Bronchial epithelial cell (primary cell): ENCODE measurements around the gene NACC2. TPM values are rescaled to one million over a fixed set of nuclear protein-coding genes. Genes with fewer than 3 reads are reported as not detected.

Source experiments
- DNase-seq: peaks from one replicate; pipeline ENCODE4 v3.0.0-alpha.2; 2010; ENCODE audit warnings: low read depth
- FAIRE-seq: peaks from 2 replicates; lab custom pipeline; 2011; peaks lifted over from hg19 to GRCh38; lab: Jason Lieb, UNC
- H3K27me3 ChIP-seq: 2 replicates; pipeline ENCODE4 v1.5.1; 2011; ENCODE audit warnings: low read length; ENCODE audit not compliant: control insufficient read depth, insufficient read depth
- H3K36me3 ChIP-seq: 2 replicates; pipeline ENCODE4 v1.5.1; 2011; ENCODE audit warnings: low read length; ENCODE audit not compliant: control insufficient read depth, insufficient read depth
- H3K4me3 ChIP-seq: 2 replicates; pipeline ENCODE4 v1.5.1; 2011; ENCODE audit warnings: mild to moderate bottlenecking, low read depth, low read length, control low read depth
- CTCF ChIP-seq: IDR thresholded peaks from 2 replicates; pipeline ENCODE4 v1.5.1; 2011; ENCODE audit warnings: mild to moderate bottlenecking, moderate library complexity, low read length, control low read depth, inconsistent platforms; ENCODE audit not compliant: insufficient read depth, severe bottlenecking
- total RNA-seq: library from RNA; depleted of rRNA; stranded (reverse); fragments of >200 nt; gene quantifications from 2 replicates; pipeline ENCODE4 v1.2.1, GENCODE V29; 2014

Gene NACC2
- total RNA-seq, 1 donor from 2014 or later: 7.6 TPM

DNA sequence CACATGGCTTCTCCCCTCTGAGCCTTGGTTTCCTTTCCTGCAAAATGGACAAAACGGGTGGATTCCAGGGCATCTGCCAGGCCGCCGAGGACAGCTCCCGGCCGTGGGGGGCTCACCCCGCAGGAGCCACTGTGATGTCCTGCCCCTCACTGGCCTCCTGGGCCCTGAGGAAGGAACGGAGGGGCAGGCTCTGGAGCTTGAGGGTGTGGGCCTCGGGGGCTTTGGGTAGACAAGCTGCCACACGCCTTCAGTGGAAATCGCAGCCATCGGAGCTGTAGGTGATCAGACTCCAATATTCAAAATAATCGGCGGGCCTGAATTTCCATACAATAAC, 101.7 kb downstream of the NACC2 start:
- DNase-seq: no peak
- Histone ChIP-seq H3K36me3 (no peaks in the 10 kb centered on the region), H3K4me3 (no peak overlapping the region), H3K27me3 (peaks cover 6% of the 10 kb centered on the region)
- no peak for TF ChIP-seq CTCF
- FAIRE-seq: no peak

DNA sequence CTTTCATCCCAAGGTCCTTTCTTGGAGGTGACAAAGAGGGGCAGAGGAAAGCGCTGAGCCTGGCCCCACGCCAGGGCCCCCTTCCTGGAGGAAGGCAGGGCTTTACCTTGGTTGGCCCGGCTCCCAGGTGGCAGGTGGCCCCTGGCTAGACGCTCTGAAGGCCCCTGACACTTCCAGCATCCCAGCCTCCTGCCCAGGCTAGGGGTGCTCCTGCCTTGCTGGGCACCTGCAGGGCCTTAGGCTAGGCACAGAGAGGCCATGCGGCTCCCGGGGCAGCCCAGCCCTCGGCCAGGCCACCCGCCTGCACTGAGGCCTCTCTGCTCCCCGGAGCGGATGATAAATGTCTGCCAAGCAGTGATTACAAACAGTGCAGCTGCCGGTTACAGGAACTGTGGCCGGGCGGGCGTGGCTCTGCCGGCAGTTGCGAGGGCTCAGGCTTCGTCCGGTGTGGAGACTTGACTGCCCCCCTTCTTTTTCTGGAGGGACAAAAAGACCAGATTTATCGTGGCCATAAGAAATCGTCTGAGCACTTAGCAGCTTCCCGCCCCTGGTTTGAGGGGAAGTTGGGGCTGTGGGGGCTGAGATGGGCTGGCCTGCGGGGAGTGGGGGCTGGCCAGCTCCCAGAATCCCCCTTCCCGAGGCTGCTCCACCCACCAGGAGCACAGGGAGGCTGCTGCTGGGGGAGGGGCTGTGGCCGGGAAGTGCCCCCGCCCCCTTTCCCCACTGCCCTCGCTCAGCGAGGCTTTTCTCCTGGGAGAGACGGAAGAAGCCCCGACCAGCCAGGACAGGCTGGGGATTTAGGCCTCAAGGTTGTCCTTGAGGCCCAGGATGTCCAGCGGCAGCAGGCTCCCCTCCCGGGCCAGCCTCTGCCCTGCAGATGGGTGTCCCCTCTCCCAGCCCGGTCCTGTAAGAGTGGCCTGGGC, 102.3 kb downstream of the NACC2 start:
- peak; percentile 40 for DNase-seq

GRCh38 chr9:135991771-135992170, 103.3 kb downstream of the NACC2 start:
- FAIRE-seq (no peak), DNase-seq (no peak)
- no peaks in the 10 kb centered on the region for H3K36me3 ChIP-seq
- H3K27me3 ChIP-seq: peaks cover 6% of the 10 kb centered on the region
- no peak overlapping the region for H3K4me3 ChIP-seq
- no peak for TF ChIP-seq CTCF

More for the DNA sequence above, 102.3 kb downstream of the NACC2 start:
- H3K36me3 ChIP-seq: no peaks in the 10 kb centered on the region
- no peak for TF ChIP-seq CTCF
- FAIRE-seq: no peak
- H3K27me3 ChIP-seq: peaks cover 6% of the 10 kb centered on the region
- no peak overlapping the region for H3K4me3 ChIP-seq

- no peaks in the 10 kb centered on the region for H3K36me3 ChIP-seq
- TF ChIP-seq CTCF: no peak
- FAIRE-seq (no peak), DNase-seq (peak; percentile 3)
- no peak overlapping the region for H3K4me3 ChIP-seq
- peaks cover 6% of the 10 kb centered on the region for H3K27me3 ChIP-seq
Measured at GRCh38 chr9:135990468-135991429, 104.3 kb downstream of the NACC2 start.

- H3K27me3 ChIP-seq: peaks cover 6% of the 10 kb centered on the region
- FAIRE-seq: no peak
- TF ChIP-seq CTCF: no peak
- no peak for DNase-seq
- H3K4me3 ChIP-seq: no peak overlapping the region
- no peaks in the 10 kb centered on the region for H3K36me3 ChIP-seq
Measured at GRCh38 chr9:135989722-135990467, 105.2 kb downstream of the NACC2 start.
